ENCODE results near the gene AVEN. TPM values are rescaled to one million over a fixed set of nuclear protein-coding genes. Genes with fewer than 3 reads are reported as not detected.
"Not testable (repeated sequence)": the region's sequence is repeated elsewhere in the genome, so short reads cannot be mapped to it uniquely, and the experiment has no call there.

The AVEN gene
- total RNA-seq, 4 donors from 2014 or later, result 6.3 to 17.3 (median 10.6) TPM

GRCh38 chr15:34019369-34019990, 19.5 kb downstream of the AVEN start:
- Histone ChIP-seq H3K9me3 (no peaks in the 10 kb centered on the region), H3K4me1 (no peaks in the 10 kb centered on the region), H3K4me3 (no peak overlapping the region), H3K27me3 (no peaks in the 10 kb centered on the region), H3K27ac (no peak overlapping the region), H3K36me3 (no peaks in the 10 kb centered on the region)
- DNase-seq, result no peak
- no peak for TF ChIP-seq CTCF (IDR thresholded peaks at IDR 0.05)
- no peak for TF ChIP-seq POLR2A (IDR thresholded peaks at IDR 0.05)

GRCh38 chr15:34018738-34019137, 20.3 kb downstream of the AVEN start:
- not testable (repeated sequence) for H3K27ac ChIP-seq, H3K4me1 ChIP-seq, DNase-seq, H3K36me3 ChIP-seq, H3K4me3 ChIP-seq, H3K27me3 ChIP-seq, H3K9me3 ChIP-seq

GRCh38 chr15:34018021-34018645, 20.9 kb downstream of the AVEN start:
- no peaks in the 10 kb centered on the region for H3K9me3 ChIP-seq
- H3K36me3 ChIP-seq, result no peaks in the 10 kb centered on the region
- DNase-seq, result peak in 2 of 3 donors; percentile 28 to 83
- no peak overlapping the region for H3K27ac ChIP-seq
- no peaks in the 10 kb centered on the region for H3K4me1 ChIP-seq
- TF ChIP-seq CTCF (IDR thresholded peaks at IDR 0.05), result no peak
- TF ChIP-seq POLR2A (IDR thresholded peaks at IDR 0.05), result no peak
- no peak overlapping the region for H3K4me3 ChIP-seq
- no peaks in the 10 kb centered on the region for H3K27me3 ChIP-seq

GRCh38 chr15:34014556-34014955, 24.4 kb downstream of the AVEN start:
- no peaks in the 10 kb centered on the region for H3K36me3 ChIP-seq
- no peaks in the 10 kb centered on the region for H3K9me3 ChIP-seq
- no peaks in the 10 kb centered on the region for H3K4me1 ChIP-seq
- DNase-seq, result no peak
- no peak overlapping the region for H3K27ac ChIP-seq
- no peak overlapping the region for H3K4me3 ChIP-seq
- TF ChIP-seq POLR2A (IDR thresholded peaks at IDR 0.05) (no peak), CTCF (IDR thresholded peaks at IDR 0.05) (no peak)
- no peaks in the 10 kb centered on the region for H3K27me3 ChIP-seq

DNA sequence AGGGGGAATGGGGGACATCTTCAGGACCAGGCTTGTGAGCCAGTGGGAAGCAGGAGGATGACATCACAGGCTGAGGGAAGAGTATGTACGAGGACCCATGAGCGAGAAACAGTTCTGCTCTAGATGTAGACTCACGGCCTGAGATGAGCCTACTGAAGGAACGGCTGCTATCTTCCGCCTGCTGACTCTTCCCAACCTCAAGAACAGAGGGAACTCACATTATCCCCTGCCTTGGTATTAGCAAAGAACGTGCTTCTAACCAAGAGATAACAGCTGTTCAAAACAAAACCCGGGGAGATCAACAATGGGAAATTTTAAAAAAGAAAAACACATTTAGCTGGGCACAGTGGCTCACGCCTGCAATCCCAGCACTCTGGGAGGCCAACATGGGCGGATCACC, 25.3 kb downstream of the AVEN start:
- Histone ChIP-seq H3K27ac (no peak overlapping the region), H3K36me3 (no peaks in the 10 kb centered on the region), H3K9me3 (no peaks in the 10 kb centered on the region), H3K4me3 (no peak overlapping the region), H3K4me1 (no peaks in the 10 kb centered on the region), H3K27me3 (no peaks in the 10 kb centered on the region)
- TF ChIP-seq CTCF (IDR thresholded peaks at IDR 0.05), result no peak
- TF ChIP-seq POLR2A (IDR thresholded peaks at IDR 0.05), result no peak
- DNase-seq, result no peak

- Histone ChIP-seq H3K36me3 (no peaks in the 10 kb centered on the region), H3K27me3 (no peaks in the 10 kb centered on the region), H3K9me3 (no peaks in the 10 kb centered on the region), H3K4me1 (no peaks in the 10 kb centered on the region), H3K27ac (no peak overlapping the region), H3K4me3 (no peak overlapping the region)
- TF ChIP-seq CTCF (IDR thresholded peaks at IDR 0.05) (no peak), POLR2A (IDR thresholded peaks at IDR 0.05) (no peak)
- DNase-seq, result no peak
These were observed 26.5 kb downstream of the AVEN start for GRCh38 chr15:34012461-34013028.
